Ecto neural progenitor cell (in vitro differentiated cells): ENCODE data around the gene CRYBG2.
"Not testable (repeated sequence)": the region's sequence is repeated elsewhere in the genome, so short reads cannot be mapped to it uniquely, and the experiment has no call there.

Experiments used
- DNase-seq: peaks from one replicate; pipeline ENCODE4 v3.0.0-alpha.2; 2018; ENCODE audit warnings: low spot score

The CRYBG2 gene

DNA sequence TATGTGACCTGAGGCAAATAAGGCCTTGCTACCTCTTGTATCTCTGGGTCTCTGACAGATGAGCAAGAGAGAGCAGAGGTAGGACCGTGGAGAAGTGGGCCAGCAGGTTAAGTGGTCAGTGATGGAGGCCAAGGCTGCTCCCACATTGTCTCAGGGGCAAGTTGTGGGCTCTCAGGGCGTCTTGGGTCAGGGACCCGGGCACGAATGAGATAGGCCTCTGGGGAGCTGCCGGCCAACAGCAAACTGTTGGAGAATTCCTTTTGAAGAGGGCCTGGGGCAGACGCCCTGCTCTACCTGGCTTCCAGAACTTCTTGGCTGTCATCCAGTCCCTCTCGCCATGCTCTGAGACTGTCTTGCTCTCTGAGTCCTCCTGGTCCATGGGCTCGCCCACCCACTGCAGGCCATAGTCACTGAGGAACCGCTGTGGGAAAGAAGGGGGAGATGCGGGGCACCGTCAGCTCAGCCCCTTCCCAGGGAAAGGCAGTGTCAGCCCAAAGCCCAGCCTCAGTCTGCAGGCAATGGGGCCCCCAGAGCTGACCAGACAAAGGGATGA, 59.9 kb downstream of the CRYBG2 start:
- DNase-seq: peak; percentile 34

DNA sequence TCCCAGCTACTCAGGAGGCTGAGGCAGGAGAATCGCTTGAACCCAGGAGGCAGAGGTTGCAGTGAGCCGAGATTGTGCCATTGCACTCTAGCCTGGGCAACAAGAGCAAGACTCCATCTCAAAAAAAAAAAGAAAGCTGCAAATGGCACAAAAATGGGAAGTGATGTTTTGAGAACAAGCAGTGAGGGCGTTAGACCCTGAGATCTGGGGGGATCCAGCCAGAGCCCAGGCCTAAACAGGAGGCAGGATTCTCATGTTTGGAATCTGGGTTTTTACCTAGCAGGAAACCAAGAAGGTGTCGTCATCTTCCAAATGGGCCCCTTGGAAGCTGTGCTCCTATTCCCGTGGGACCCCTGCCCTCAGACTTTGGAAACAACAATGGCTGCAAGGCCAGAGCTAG, 61.2 kb downstream of the CRYBG2 start:
- not testable (repeated sequence) for DNase-seq

- no peak for DNase-seq
Measured at GRCh38 chr1:26291939-26292338, 62.0 kb downstream of the CRYBG2 start.

- peak; percentile 45 for DNase-seq
Measured at GRCh38 chr1:26291433-26291832, 62.5 kb downstream of the CRYBG2 start.

- peak; percentile 62 for DNase-seq
Measured at GRCh38 chr1:26290882-26291261, 63.1 kb downstream of the CRYBG2 start.

DNA sequence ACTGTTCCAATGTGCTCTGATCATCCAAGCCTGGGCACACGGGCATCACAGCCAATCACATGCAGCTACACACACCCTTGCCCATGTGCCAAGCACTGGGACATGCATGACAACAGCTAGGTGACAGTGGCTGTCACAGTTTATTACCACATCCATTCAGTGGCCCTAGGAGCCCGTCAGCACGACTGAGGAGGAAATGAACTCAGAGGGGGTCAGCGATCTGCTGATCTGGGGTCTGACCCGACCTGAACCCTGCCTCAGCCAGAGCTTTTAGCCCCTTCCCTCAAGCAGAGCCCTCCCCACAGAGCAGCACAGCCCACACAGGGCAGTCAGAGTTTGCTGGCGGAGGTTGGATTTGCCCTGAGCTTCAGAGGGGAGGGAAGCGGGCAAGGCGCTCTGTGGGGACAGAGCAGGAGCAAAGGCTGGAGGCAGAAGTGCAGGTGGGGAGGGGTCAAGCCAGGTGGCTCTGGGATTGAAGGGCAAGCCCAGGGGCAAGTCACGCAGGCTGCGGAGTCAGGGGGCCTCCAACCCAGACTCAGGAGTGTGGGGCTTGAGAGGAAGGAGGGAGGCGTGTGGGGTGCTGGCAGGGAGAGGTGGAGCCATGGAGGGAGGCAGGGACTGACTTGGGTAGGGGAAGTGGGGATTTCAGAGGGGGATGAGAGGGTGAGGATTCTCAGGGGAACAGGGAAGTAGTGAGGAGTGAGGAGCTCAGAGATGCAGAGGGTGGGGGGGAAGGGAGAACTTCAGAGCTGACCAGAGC, 63.6 kb downstream of the CRYBG2 start:
- DNase-seq: peak; percentile 60

GRCh38 chr1:26289158-26290059, 64.5 kb downstream of the CRYBG2 start:
- peak; percentile 49 for DNase-seq

DNA sequence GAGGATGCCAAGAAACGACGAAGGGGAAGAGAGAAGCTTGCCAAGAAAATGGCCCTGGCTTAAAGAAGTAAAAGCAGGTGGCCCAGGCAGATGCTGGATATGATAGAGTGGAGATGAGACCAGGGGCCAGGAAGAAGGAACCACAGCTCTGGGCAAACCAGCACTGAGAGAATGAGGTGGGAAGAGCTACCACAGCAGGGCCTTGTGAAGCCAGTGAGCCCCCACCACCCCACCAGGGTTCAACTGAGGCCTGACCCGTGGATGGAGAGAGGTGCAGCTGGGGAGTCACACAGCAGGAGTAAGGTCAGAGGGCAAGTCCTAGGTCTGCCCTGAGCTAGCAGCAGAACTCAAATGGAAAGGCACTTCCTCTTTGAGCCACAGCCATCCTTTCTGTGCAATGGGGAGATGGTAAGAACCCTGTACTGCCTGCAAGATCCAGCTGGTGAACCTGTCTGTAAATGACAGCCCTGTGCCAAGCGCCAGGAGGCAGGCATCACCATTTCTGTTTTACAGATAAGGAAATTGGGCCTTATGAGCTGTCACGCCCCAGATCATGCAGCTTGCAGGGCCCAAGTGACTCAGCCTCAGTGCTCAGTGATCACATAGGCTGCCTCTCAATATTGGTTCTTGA, 65.5 kb downstream of the CRYBG2 start:
- peak; percentile 39 for DNase-seq

GRCh38 chr1:26287811-26288210, 66.1 kb downstream of the CRYBG2 start:
- no peak for DNase-seq

GRCh38 chr1:26287033-26287711, 66.8 kb downstream of the CRYBG2 start:
- DNase-seq: no peak

DNA sequence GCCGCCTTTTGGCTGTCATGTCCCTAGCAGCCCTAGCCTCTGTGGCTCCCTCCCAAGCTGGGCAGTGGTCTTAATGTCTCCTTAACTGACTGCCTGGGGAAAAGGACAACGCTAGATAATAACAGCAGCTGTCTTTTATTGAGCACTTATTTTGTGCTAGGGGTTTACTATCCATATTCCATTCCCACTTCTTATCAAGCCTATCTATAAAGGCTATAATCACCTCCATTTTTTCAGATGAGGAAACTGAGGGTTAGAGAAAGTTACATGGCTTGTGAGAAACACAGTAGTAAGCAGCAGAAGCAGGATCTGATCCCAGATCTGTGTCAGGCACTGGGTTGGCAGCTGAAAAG, 67.9 kb downstream of the CRYBG2 start:
- no peak for DNase-seq

DNA sequence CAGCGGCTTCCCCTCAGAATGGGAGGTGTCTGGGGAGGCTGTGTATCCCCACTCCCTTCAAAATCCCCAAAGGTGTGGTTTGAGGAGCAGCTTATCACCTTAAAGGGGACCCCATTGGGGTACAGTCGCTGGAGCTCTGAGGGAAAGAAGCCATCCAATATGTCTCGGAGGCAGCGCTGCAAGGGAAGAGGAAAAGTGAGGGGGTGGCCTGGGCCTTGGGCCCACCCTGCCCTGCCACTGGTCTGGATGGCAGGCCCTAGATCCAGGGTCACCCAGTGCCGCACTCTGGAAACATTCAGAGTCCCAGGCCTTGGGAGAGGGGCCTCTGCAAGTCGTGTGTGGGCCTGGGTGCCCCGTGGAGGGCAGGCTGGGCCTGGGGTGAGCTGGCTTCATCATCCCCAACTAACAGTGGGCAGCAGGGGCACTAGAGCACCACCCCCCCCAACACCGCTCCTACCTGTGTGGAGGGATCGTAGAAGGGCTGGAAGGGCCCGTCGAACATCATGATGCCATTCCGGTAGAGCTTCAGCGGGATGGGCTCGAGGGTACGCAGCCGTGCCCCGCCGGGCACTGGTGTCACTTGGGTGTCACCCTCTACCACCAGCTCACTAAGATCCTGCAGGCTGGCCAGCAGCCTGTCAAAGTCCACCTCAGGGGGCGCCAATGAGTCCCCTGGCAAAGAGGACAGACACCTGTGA, 68.4 kb downstream of the CRYBG2 start:
- peak; percentile 82 for DNase-seq

- peak; percentile 85 for DNase-seq
Measured at GRCh38 chr1:26284597-26285347, 69.2 kb downstream of the CRYBG2 start.

- no peak for DNase-seq
Measured at GRCh38 chr1:26283871-26284596, 69.9 kb downstream of the CRYBG2 start.

- DNase-seq: no peak
Measured at GRCh38 chr1:26283279-26283853, 70.6 kb downstream of the CRYBG2 start.

GRCh38 chr1:26282401-26282918, 71.5 kb downstream of the CRYBG2 start:
- peak; percentile 65 for DNase-seq

DNA sequence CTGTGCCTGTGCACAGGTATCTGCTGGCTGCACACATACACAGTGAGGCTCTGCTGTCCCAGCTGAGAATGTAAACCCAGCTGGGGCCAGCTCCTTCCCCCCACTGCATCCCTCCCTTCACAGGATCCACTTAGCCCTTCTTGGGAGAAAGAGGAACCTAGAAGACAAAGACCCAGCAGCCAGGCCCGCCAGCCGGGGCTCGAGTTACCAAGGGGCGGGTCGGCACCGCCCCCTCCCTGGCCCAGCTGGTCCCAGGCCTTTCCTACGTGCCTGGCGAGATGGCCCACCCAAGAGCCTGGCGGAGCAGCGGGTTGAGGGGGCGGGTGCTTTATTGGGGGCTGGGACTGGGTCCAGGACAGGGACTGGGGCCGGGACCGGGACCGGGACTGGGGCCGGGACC, 72.0 kb downstream of the CRYBG2 start:
- DNase-seq: peak; percentile 93

DNA sequence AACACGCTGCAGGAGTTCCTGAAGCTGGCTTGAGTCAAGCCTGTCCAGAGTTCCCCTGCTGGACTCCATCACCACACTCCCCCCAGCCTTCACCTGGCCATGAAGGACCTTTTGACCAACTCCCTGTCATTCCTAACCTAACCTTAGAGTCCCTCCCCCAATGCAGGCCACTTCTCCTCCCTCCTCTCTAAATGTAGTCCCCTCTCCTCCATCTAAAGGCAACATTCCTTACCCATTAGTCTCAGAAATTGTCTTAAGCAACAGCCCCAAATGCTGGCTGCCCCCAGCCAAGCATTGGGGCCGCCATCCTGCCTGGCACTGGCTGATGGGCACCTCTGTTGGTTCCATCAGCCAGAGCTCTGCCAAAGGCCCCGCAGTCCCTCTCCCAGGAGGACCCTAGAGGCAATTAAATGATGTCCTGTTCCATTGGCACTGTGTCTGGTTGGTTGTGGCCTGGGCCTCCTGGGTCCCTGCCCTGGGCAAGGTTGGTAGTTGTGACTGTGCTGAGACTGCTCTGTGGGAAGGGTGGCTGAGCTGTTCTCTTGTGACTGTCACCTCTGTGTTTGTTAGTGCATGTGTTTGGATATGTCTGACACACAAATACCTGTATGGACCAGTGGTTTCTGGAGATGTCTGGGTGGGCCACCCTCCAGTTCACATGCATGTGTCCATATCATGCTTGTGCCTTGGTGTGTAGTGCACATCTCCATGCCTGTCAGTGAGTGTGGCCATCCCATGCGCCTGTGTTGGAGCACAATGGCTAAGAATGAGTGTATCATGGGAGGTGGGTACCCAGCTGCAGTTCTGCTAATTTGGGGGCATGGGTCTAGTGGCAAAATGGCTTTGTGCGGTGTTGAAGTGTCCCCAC, 72.6 kb downstream of the CRYBG2 start:
- no peak for DNase-seq
